ENCODE results near the gene RNLS. TPM values are rescaled to one million over a fixed set of nuclear protein-coding genes. Genes with fewer than 3 reads are reported as not detected.

RNLS gene
- total RNA-seq, 2 experiments from 2014 or later: not detected

GRCh38 chr10:88431103-88431502, 152.0 kb downstream of the RNLS start:
- DNase-seq (ENCODE audit: low spot score): no peak
- ChIA-PET CTCF (ENCODE audit: unreplicated experiment) (no interaction called here), POLR2A (interaction anchor here (0.8 kb wide), 1 partner anchor 29 kb away, joined by 3 read pairs; no protein-coding TSS in a partner anchor)
- intact Hi-C loops (cut with micrococcal nuclease; ENCODE audit: unreplicated experiment): no loop called here
- Histone ChIP-seq H3K79me2 (ENCODE audit: insufficient read depth, low read depth, low read length) (no peaks in the 10 kb centered on the region), H3K27ac (ENCODE audit: low read depth, low read length, poor library complexity, severe bottlenecking) (no peak overlapping the region), H4K20me1 (ENCODE audit: insufficient read depth, low read length) (no peaks in the 10 kb centered on the region), H3K4me1 (ENCODE audit: insufficient read depth, low read length, poor library complexity, severe bottlenecking) (no peaks in the 10 kb centered on the region), H2AFZ (ENCODE audit: low read length) (no peak overlapping the region), H3K4me3 (ENCODE audit: low read depth, low read length, poor library complexity, severe bottlenecking) (no peak overlapping the region), H3K36me3 (ENCODE audit: insufficient read depth, low read length) (no peaks in the 10 kb centered on the region), H3K9me2 (ENCODE audit: insufficient read depth, low read length) (no peaks in the 10 kb centered on the region), H3K4me2 (ENCODE audit: low read length) (no peak overlapping the region), H3K9me3 (ENCODE audit: low read length) (0 out of 2 replicates have a peak, but pooled peaks cover 6% of the 10 kb centered on the region)
- no peak for TF ChIP-seq EZH2phosphoT487 (IDR thresholded peaks at IDR 0.05; ENCODE audit: borderline replicate concordance, low read depth, low read length)
- no peak for TF ChIP-seq CTCF (conservative IDR thresholded peaks at IDR 0.05; ENCODE audit: low read length)
- no TSS peak for BruUV-seq (replicated peaks)

- Histone ChIP-seq H3K4me3 (ENCODE audit: low read depth, low read length, poor library complexity, severe bottlenecking) (no peak overlapping the region), H3K4me2 (ENCODE audit: low read length) (no peak overlapping the region), H3K4me1 (ENCODE audit: insufficient read depth, low read length, poor library complexity, severe bottlenecking) (no peaks in the 10 kb centered on the region), H3K9me3 (ENCODE audit: low read length) (0 out of 2 replicates have a peak, but pooled peaks cover 6% of the 10 kb centered on the region), H2AFZ (ENCODE audit: low read length) (no peak overlapping the region), H3K36me3 (ENCODE audit: insufficient read depth, low read length) (no peaks in the 10 kb centered on the region), H3K9me2 (ENCODE audit: insufficient read depth, low read length) (no peaks in the 10 kb centered on the region), H3K27ac (ENCODE audit: low read depth, low read length, poor library complexity, severe bottlenecking) (no peak overlapping the region), H3K79me2 (ENCODE audit: insufficient read depth, low read depth, low read length) (no peaks in the 10 kb centered on the region), H4K20me1 (ENCODE audit: insufficient read depth, low read length) (no peaks in the 10 kb centered on the region)
- POLR2A ChIA-PET: no interaction called here
- intact Hi-C loops (cut with micrococcal nuclease; ENCODE audit: unreplicated experiment): no loop called here
- CTCF ChIA-PET (ENCODE audit: unreplicated experiment): no interaction called here
- no peak for TF ChIP-seq EZH2phosphoT487 (IDR thresholded peaks at IDR 0.05; ENCODE audit: borderline replicate concordance, low read depth, low read length)
- no peak for TF ChIP-seq CTCF (conservative IDR thresholded peaks at IDR 0.05; ENCODE audit: low read length)
- DNase-seq (ENCODE audit: low spot score): no peak
- no TSS peak for BruUV-seq (replicated peaks)
Measured at GRCh38 chr10:88428976-88429375, 154.1 kb downstream of the RNLS start.

GRCh38 chr10:88428442-88428841, 154.7 kb downstream of the RNLS start:
- H4K20me1 ChIP-seq (ENCODE audit: insufficient read depth, low read length): no peaks in the 10 kb centered on the region
- no peaks in the 10 kb centered on the region for H3K36me3 ChIP-seq (ENCODE audit: insufficient read depth, low read length)
- POLR2A ChIA-PET: no interaction called here
- H3K4me1 ChIP-seq (ENCODE audit: insufficient read depth, low read length, poor library complexity, severe bottlenecking): no peaks in the 10 kb centered on the region
- H3K9me3 ChIP-seq (ENCODE audit: low read length): 0 out of 2 replicates have a peak, but pooled peaks cover 6% of the 10 kb centered on the region
- H3K4me2 ChIP-seq (ENCODE audit: low read length): no peak overlapping the region
- TF ChIP-seq CTCF (conservative IDR thresholded peaks at IDR 0.05; ENCODE audit: low read length) (no peak), EZH2phosphoT487 (IDR thresholded peaks at IDR 0.05; ENCODE audit: borderline replicate concordance, low read depth, low read length) (no peak)
- H3K27ac ChIP-seq (ENCODE audit: low read depth, low read length, poor library complexity, severe bottlenecking): no peak overlapping the region
- CTCF ChIA-PET (ENCODE audit: unreplicated experiment): no interaction called here
- H3K4me3 ChIP-seq (ENCODE audit: low read depth, low read length, poor library complexity, severe bottlenecking): no peak overlapping the region
- intact Hi-C loops (cut with micrococcal nuclease; ENCODE audit: unreplicated experiment): no loop called here
- H3K9me2 ChIP-seq (ENCODE audit: insufficient read depth, low read length): no peaks in the 10 kb centered on the region
- DNase-seq (ENCODE audit: low spot score): no peak
- no peak overlapping the region for H2AFZ ChIP-seq (ENCODE audit: low read length)
- H3K79me2 ChIP-seq (ENCODE audit: insufficient read depth, low read depth, low read length): no peaks in the 10 kb centered on the region
- BruUV-seq (replicated peaks): no TSS peak

Data from OCI-LY7 (cell line).